ENCODE measurements around the gene BABAM2. TPM values are rescaled to one million over a fixed set of nuclear protein-coding genes. Genes with fewer than 3 reads are reported as not detected.
A peak's percentile ranks its signal among the peaks of the same experiment; 100 is the strongest.

The BABAM2 gene
- total RNA-seq, 1 experiment from 2014 or later, result 46.1 TPM

DNA sequence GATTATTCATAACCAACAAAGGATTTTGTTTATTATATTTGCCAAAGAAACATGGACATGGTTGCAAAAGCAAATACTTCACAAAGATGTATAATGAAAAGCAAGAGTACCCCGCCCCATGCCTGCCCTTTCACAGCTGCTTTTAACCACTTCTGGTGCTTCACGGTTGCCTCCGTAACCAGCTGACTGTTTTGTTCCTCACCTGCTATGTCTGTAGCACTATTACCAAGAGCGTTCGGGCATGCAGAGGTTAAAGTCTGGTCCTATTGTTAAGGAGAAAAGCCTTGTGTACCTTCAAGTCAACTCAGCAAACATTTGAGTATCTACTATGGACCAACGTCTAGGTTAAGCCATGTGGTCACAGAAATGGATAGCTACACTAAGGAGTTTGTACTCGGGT, 386.9 kb downstream of the BABAM2 start:
- Histone ChIP-seq H3K36me3 (ENCODE audit: low read depth) (no peaks in the 10 kb centered on the region), H3K4me1 (replicated peaks; ENCODE audit: insufficient read depth) (peaks cover 95% of the 10 kb centered on the region), H3K4me2 (no peak overlapping the region), H3K9me2 (ENCODE audit: insufficient read depth) (no peaks in the 10 kb centered on the region), H3F3A (ENCODE audit: insufficient read depth, low read depth) (peaks cover 63% of the 10 kb centered on the region), H3K27ac (peak overlapping the region; percentile 90), H3K79me2 (ENCODE audit: low read depth) (no peaks in the 10 kb centered on the region; the same call in 1 of the 2 replicates), H4K20me1 (ENCODE audit: insufficient read depth) (no peaks in the 10 kb centered on the region), H3K9me3 (ENCODE audit: insufficient read depth, low read depth) (no peaks in the 10 kb centered on the region), H3K4me3 (no peak overlapping the region), H2AFZ (no peak overlapping the region), H3K27me3 (ENCODE audit: insufficient read depth, low read depth) (no peaks in the 10 kb centered on the region)
- TF ChIP-seq, protein P1, sequence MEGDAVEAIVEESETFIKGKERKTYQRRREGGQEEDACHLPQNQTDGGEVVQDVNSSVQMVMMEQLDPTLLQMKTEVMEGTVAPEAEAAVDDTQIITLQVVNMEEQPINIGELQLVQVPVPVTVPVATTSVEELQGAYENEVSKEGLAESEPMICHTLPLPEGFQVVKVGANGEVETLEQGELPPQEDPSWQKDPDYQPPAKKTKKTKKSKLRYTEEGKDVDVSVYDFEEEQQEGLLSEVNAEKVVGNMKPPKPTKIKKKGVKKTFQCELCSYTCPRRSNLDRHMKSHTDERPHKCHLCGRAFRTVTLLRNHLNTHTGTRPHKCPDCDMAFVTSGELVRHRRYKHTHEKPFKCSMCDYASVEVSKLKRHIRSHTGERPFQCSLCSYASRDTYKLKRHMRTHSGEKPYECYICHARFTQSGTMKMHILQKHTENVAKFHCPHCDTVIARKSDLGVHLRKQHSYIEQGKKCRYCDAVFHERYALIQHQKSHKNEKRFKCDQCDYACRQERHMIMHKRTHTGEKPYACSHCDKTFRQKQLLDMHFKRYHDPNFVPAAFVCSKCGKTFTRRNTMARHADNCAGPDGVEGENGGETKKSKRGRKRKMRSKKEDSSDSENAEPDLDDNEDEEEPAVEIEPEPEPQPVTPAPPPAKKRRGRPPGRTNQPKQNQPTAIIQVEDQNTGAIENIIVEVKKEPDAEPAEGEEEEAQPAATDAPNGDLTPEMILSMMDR (conservative IDR thresholded peaks at IDR 0.05), result no peak
- intact Hi-C loops (cut with micrococcal nuclease; ENCODE audit: unreplicated experiment), result loop anchor here (2.0 to 10.0 kb wide), 4 partner anchors 49 to 570 kb away; no protein-coding TSS in a partner anchor
- BruUV-seq (replicated peaks), result no TSS peak
- CTCF ChIA-PET, result no interaction called here
- DNase-seq, result no peak
- POLR2A ChIA-PET (ENCODE audit: unreplicated experiment), result no interaction called here

DNA sequence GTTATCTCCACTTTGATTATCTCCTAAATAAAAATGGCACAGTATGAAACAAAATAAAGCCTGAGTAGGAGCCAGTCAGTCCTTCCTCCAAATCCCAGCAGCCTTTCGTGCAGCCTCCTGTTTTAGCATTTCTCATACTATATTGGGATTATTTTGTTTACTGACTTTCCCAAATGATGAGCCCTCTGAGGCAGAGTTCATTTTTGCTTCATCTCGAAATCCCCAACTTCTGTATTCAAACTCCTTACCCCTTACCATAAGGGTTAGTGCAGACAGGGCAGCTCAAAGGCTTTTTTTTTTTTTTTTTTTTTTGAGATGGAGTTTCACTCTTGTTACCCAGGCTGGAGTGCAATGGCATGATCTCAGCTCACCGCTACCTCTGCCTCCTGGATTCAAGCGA, 388.8 kb downstream of the BABAM2 start:
- BruUV-seq (replicated peaks), result no TSS peak
- peak overlapping the region; percentile 91; the same call in 1 of the 2 replicates for H3K27ac ChIP-seq
- TF ChIP-seq EZH2 (IDR thresholded peaks at IDR 0.05; ENCODE audit: low read depth), result no peak
- TF ChIP-seq, protein P1 (conservative IDR thresholded peaks at IDR 0.05), result no peak
- peaks cover 50% of the 10 kb centered on the region for H3F3A ChIP-seq (ENCODE audit: insufficient read depth, low read depth)
- CTCF ChIA-PET, result no interaction called here
- H3K4me2 ChIP-seq, result no peak overlapping the region
- no peak overlapping the region for H2AFZ ChIP-seq
- H3K4me3 ChIP-seq, result no peak overlapping the region
- H3K79me2 ChIP-seq (ENCODE audit: low read depth), result no peaks in the 10 kb centered on the region; the same call in 1 of the 2 replicates
- no peak for DNase-seq
- H3K4me1 ChIP-seq (replicated peaks; ENCODE audit: insufficient read depth), result peaks cover 86% of the 10 kb centered on the region
- H3K36me3 ChIP-seq (ENCODE audit: low read depth), result no peaks in the 10 kb centered on the region
- H4K20me1 ChIP-seq (ENCODE audit: insufficient read depth), result no peaks in the 10 kb centered on the region
- POLR2A ChIA-PET (ENCODE audit: unreplicated experiment), result interaction anchor here (0.7 kb wide), 1 partner anchor 301 kb away, joined by 4 read pairs; no protein-coding TSS in a partner anchor
- no peaks in the 10 kb centered on the region for H3K9me3 ChIP-seq (ENCODE audit: insufficient read depth, low read depth)
- intact Hi-C loops (cut with micrococcal nuclease; ENCODE audit: unreplicated experiment), result loop anchor here (5.0 to 10.0 kb wide), 3 partner anchors 173 to 572 kb away; no protein-coding TSS in a partner anchor
- no peaks in the 10 kb centered on the region for H3K27me3 ChIP-seq (ENCODE audit: insufficient read depth, low read depth)
- H3K9me2 ChIP-seq (ENCODE audit: insufficient read depth), result no peaks in the 10 kb centered on the region

DNA sequence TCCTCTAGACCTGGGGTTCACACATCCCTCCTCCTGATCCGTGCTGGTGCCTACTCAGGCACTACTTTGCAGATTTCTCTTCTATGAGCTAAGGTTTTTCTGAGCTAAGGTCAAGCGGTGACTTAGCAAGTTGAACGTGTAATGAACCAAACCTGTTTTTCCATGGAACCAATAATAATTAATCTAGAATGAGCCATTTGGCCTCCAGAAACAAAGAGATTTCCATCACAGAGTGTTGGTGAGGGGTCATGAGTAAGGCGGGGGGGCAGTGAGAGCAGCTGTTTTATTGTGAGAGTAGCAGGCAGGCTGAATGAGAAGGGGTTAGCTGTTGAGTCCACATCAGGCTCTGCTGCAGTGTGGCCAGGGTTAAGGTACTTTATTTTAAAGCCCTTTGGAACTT, 390.1 kb downstream of the BABAM2 start:
- H3K36me3 ChIP-seq (ENCODE audit: low read depth), result no peaks in the 10 kb centered on the region
- POLR2A ChIA-PET (ENCODE audit: unreplicated experiment), result interaction anchor here (0.6 kb wide), 1 partner anchor 30 kb away, joined by 16 read pairs; no protein-coding TSS in a partner anchor
- H3K79me2 ChIP-seq (ENCODE audit: low read depth), result no peaks in the 10 kb centered on the region; the same call in 1 of the 2 replicates
- peaks cover 73% of the 10 kb centered on the region for H3K4me1 ChIP-seq (replicated peaks; ENCODE audit: insufficient read depth)
- peak overlapping the region; percentile 9; the same call in 1 of the 2 replicates for H2AFZ ChIP-seq
- intact Hi-C loops (cut with micrococcal nuclease; ENCODE audit: unreplicated experiment), result no loop called here
- H3K27ac ChIP-seq, result peak overlapping the region; percentile 91
- peak overlapping the region; percentile 67 for H3K4me2 ChIP-seq
- BruUV-seq (replicated peaks), result no TSS peak
- H3K9me2 ChIP-seq (ENCODE audit: insufficient read depth), result no peaks in the 10 kb centered on the region
- peak in 1 of 2 experiments; percentile 92 for DNase-seq
- CTCF ChIA-PET, result no interaction called here
- H3K4me3 ChIP-seq, result peak overlapping the region; percentile 16; the same call in 1 of the 2 replicates
- no peaks in the 10 kb centered on the region for H3K27me3 ChIP-seq (ENCODE audit: insufficient read depth, low read depth)
- H4K20me1 ChIP-seq (ENCODE audit: insufficient read depth), result no peaks in the 10 kb centered on the region
- no peaks in the 10 kb centered on the region for H3K9me3 ChIP-seq (ENCODE audit: insufficient read depth, low read depth)
- TF ChIP-seq, protein P1 (conservative IDR thresholded peaks at IDR 0.05), result no peak
- peaks cover 37% of the 10 kb centered on the region for H3F3A ChIP-seq (ENCODE audit: insufficient read depth, low read depth)
